SK-N-SH treated with all-trans-retinoic acid at 6 μM for 48 hours (cell line): ENCODE measurements around the gene FLOT2.
"Not testable (repeated sequence)": the region's sequence is repeated elsewhere in the genome, so short reads cannot be mapped to it uniquely, and the experiment has no call there.

Experiments
- ATAC-seq: fragments of 200-7000 bp; cut with Tn5 transposase; 3 replicates; pipeline ENCODE4 v1.9.1; 2020; ENCODE audit warnings: mild to moderate bottlenecking, moderate library complexity
- ARNTL ChIP-seq: fragments of 450-650 bp; formaldehyde crosslinking; IDR thresholded peaks from 2 replicates; pipeline ENCODE4 v1.5.0; 2020; ENCODE audit warnings: low read depth, mild to moderate bottlenecking, moderate library complexity, borderline replicate concordance
- BACH2 ChIP-seq: fragments of 250-450 bp; sonication (Bioruptor Pico); IDR thresholded peaks from 2 replicates; pipeline ENCODE4 v1.9.0; 2021; ENCODE audit warnings: mild to moderate bottlenecking, borderline replicate concordance
- CREB5 ChIP-seq: fragments of 250-450 bp; sonication (Bioruptor Pico); IDR thresholded peaks from 2 replicates; pipeline ENCODE4 v1.5.1; 2020; ENCODE audit warnings: low read depth, mild to moderate bottlenecking, moderate library complexity
- CSDC2 ChIP-seq: fragments of 250-450 bp; sonication (Bioruptor Pico); IDR thresholded peaks from 2 replicates; pipeline ENCODE4 v1.5.0; 2020; ENCODE audit warnings: mild to moderate bottlenecking, moderate library complexity
- ISL1 ChIP-seq: fragments of 250-450 bp; sonication (Bioruptor Pico); IDR thresholded peaks from 2 replicates; pipeline ENCODE4 v2.1.2; 2022; ENCODE audit warnings: mild to moderate bottlenecking, moderate library complexity
- OSR1 ChIP-seq: fragments of 250-450 bp; sonication (Bioruptor Pico); IDR thresholded peaks from 2 replicates; pipeline ENCODE4 v1.8.0; 2022; ENCODE audit warnings: moderate library complexity, mild to moderate bottlenecking, inconsistent platforms
- PATZ1 ChIP-seq: fragments of 250-450 bp; sonication (Bioruptor Pico); IDR thresholded peaks from 2 replicates; pipeline ENCODE4 v1.8.0; 2020; ENCODE audit warnings: mild to moderate bottlenecking, moderate library complexity, borderline replicate concordance
- POU6F1 ChIP-seq: fragments of 250-450 bp; sonication (Bioruptor Pico); IDR thresholded peaks from 2 replicates; pipeline ENCODE4 v1.8.0; 2021; ENCODE audit warnings: low read depth, mild to moderate bottlenecking, moderate library complexity, borderline replicate concordance
- PPARA ChIP-seq: fragments of 250-450 bp; sonication (Bioruptor Pico); IDR thresholded peaks from 2 replicates; pipeline ENCODE4 v1.5.0; 2020; ENCODE audit warnings: mild to moderate bottlenecking, borderline replicate concordance
- RARB ChIP-seq: fragments of 250-450 bp; sonication (Bioruptor Pico); IDR thresholded peaks from 2 replicates; pipeline ENCODE4 v1.8.0; 2021; ENCODE audit warnings: mild to moderate bottlenecking, moderate library complexity
- SNAI2 ChIP-seq: fragments of 250-450 bp; sonication (Bioruptor Pico); IDR thresholded peaks from 2 replicates; pipeline ENCODE4 v1.5.0; 2020; ENCODE audit warnings: mild to moderate bottlenecking, moderate library complexity
- TCF4 ChIP-seq: fragments of 250-450 bp; sonication (Bioruptor Pico); IDR thresholded peaks from 2 replicates; pipeline ENCODE4 v1.8.0; 2021; ENCODE audit warnings: mild to moderate bottlenecking, moderate library complexity, borderline replicate concordance
- TOX ChIP-seq: fragments of 250-450 bp; sonication (Bioruptor Pico); IDR thresholded peaks from 2 replicates; pipeline ENCODE4 v1.8.0; 2021; ENCODE audit warnings: mild to moderate bottlenecking, moderate library complexity, borderline replicate concordance
- ZFP3 ChIP-seq: fragments of 250-450 bp; sonication (Bioruptor Pico); IDR thresholded peaks from 2 replicates; pipeline ENCODE4 v1.5.0; 2020; ENCODE audit warnings: mild to moderate bottlenecking, moderate library complexity
- ZFP30 ChIP-seq: fragments of 450-650 bp; formaldehyde crosslinking; IDR thresholded peaks from 2 replicates; pipeline ENCODE4 v1.5.0; 2022; ENCODE audit warnings: mild to moderate bottlenecking, moderate library complexity
- ZNF565 ChIP-seq: fragments of 450-650 bp; formaldehyde crosslinking; conservative IDR thresholded peaks from 2 replicates; pipeline ENCODE4 v1.5.0; 2020; ENCODE audit warnings: low read depth, mild to moderate bottlenecking, moderate library complexity
- ZNF70 ChIP-seq: fragments of 450-650 bp; formaldehyde crosslinking; IDR thresholded peaks from 2 replicates; pipeline ENCODE4 v1.5.0; 2020; ENCODE audit warnings: mild to moderate bottlenecking, moderate library complexity
- TF ChIP-seq, protein P1 (sequence below): fragments of 250-450 bp; sonication (Bioruptor Pico); IDR thresholded peaks from 2 replicates; pipeline ENCODE4 v1.5.0; 2020; ENCODE audit warnings: mild to moderate bottlenecking, moderate library complexity

The FLOT2 gene

GRCh38 chr17:28893248-28894183, 4.0 kb downstream of the FLOT2 start:
- ATAC-seq, result not testable (repeated sequence)

DNA sequence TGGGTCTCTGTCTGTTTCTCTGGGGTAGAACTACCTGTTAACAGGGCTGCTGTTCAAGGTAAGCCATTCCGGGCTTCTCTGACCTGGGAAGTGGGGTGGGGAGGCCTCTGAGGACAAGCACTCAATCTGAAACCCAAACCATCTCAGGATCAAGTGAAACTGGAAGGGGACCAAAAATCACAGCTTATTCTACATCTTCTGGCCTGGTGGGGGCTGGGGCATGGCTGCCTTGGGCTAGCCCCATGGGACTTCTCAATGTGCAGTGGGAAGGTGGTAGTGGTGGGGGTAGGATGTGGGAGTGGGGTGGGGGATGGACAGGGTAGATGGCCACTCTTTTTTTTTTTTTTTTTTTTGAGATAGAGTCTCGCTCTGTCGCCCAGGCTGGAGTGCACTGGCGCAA, 5.5 kb downstream of the FLOT2 start:
- TF ChIP-seq CSDC2 (CRISPR knock-in tag), result no peak
- TF ChIP-seq POU6F1 (CRISPR knock-in tag), result no peak
- TF ChIP-seq, all 23 proteins: peak for 0
- no peak for ATAC-seq

- no peak for TF ChIP-seq CSDC2 (CRISPR knock-in tag)
- TF ChIP-seq POU6F1 (CRISPR knock-in tag), result no peak
- TF ChIP-seq TOX, result no peak
- TF ChIP-seq, protein P1, sequence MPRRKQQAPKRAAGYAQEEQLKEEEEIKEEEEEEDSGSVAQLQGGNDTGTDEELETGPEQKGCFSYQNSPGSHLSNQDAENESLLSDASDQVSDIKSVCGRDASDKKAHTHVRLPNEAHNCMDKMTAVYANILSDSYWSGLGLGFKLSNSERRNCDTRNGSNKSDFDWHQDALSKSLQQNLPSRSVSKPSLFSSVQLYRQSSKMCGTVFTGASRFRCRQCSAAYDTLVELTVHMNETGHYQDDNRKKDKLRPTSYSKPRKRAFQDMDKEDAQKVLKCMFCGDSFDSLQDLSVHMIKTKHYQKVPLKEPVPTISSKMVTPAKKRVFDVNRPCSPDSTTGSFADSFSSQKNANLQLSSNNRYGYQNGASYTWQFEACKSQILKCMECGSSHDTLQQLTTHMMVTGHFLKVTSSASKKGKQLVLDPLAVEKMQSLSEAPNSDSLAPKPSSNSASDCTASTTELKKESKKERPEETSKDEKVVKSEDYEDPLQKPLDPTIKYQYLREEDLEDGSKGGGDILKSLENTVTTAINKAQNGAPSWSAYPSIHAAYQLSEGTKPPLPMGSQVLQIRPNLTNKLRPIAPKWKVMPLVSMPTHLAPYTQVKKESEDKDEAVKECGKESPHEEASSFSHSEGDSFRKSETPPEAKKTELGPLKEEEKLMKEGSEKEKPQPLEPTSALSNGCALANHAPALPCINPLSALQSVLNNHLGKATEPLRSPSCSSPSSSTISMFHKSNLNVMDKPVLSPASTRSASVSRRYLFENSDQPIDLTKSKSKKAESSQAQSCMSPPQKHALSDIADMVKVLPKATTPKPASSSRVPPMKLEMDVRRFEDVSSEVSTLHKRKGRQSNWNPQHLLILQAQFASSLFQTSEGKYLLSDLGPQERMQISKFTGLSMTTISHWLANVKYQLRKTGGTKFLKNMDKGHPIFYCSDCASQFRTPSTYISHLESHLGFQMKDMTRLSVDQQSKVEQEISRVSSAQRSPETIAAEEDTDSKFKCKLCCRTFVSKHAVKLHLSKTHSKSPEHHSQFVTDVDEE (CRISPR knock-in tag), result no peak
- no peak for TF ChIP-seq CREB5 (CRISPR knock-in tag)
- no peak for TF ChIP-seq BACH2
- TF ChIP-seq OSR1 (CRISPR knock-in tag), result no peak
- no peak for TF ChIP-seq ZFP3 (CRISPR knock-in tag)
- TF ChIP-seq TCF4 (CRISPR knock-in tag), result no peak
- no peak for TF ChIP-seq ISL1
- no peak for TF ChIP-seq ZNF565 (CRISPR knock-in tag)
- TF ChIP-seq ARNTL (CRISPR knock-in tag), result no peak
- TF ChIP-seq ZFP30, result no peak
- no peak for TF ChIP-seq RARB (CRISPR knock-in tag)
- TF ChIP-seq PATZ1 (CRISPR knock-in tag), result no peak
- no peak for TF ChIP-seq SNAI2
- no peak for ATAC-seq
Observed at GRCh38 chr17:28891201-28891600, 6.3 kb downstream of the FLOT2 start.

DNA sequence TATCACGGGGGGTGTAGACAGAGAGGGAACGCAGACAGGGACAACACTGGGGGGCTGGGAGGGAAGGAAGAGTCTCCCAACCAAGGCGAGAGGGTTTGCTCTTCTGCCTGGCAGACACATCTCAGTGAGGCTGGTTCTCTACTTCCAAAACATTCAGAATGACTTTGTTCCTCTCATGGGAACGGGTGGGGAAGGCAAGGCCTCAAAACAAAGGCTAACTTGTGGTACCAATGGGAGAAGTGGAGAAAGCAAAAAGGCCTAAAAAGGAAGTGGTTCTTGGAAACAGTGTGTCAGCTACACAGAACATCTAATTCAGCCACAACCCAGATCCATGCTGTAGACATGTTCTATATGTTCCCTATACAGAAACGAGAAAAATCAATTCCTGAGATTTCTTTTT, 7.5 kb downstream of the FLOT2 start:
- ATAC-seq, result no peak
- TF ChIP-seq PATZ1 (CRISPR knock-in tag) (no peak), CSDC2 (CRISPR knock-in tag) (no peak), RARB (CRISPR knock-in tag) (no peak), OSR1 (CRISPR knock-in tag) (no peak), SNAI2 (no peak), TCF4 (CRISPR knock-in tag) (no peak), PPARA (CRISPR knock-in tag) (no peak), ZNF70 (no peak)
- TF ChIP-seq, protein P1 (CRISPR knock-in tag), result no peak
